Panc1 (cell line): ENCODE measurements around the gene RBM23. TPM values are rescaled to one million over a fixed set of nuclear protein-coding genes. Genes with fewer than 3 reads are reported as not detected.

ENCODE experiments used
- ATAC-seq: fragments of 200-7000 bp; cut with Tn5 transposase; 2 replicates; pipeline ENCODE4 v1.9.1; 2020; ENCODE audit warnings: mild to moderate bottlenecking, moderate library complexity
- BruUV-seq: library from RNA; stranded (reverse); fragments of 400-500 nt; replicated peaks from 2 replicates; lab custom pipeline; 2021; lab: Mats Ljungman, UMichigan
- CTCF ChIA-PET: fragments of 300-600 bp; sonication (Branson Sonifier 250); formaldehyde crosslinking; loops from one replicate; lab custom pipeline; 2022; ENCODE audit warnings: antibody characterized with exemption; lab: Charles Lee
- POLR2A ChIA-PET: fragments of 300-600 bp; sonication (Branson Sonifier 250); formaldehyde crosslinking; loops from one replicate; lab custom pipeline; 2022; ENCODE audit warnings: antibody characterized with exemption; lab: Charles Lee
- DNase-seq: peaks from one replicate; pipeline ENCODE4 v3.0.0-alpha.2; 2010; ENCODE audit warnings: low read depth, low spot score
- H3K27ac ChIP-seq: 2 replicates; pipeline ENCODE4 v1.5.1; 2011; ENCODE audit warnings: mild to moderate bottlenecking, low read length, inconsistent platforms
- H3K27me3 ChIP-seq: fragments of 200-500 bp; sonication (Bioruptor generic); 2 replicates; pipeline ENCODE4 v1.6.0; 2014; ENCODE audit warnings: low read length, inconsistent platforms; ENCODE audit not compliant: control insufficient read depth, insufficient read depth
- H3K36me3 ChIP-seq: fragments of 200-500 bp; sonication (Bioruptor generic); 2 replicates; pipeline ENCODE4 v1.5.1; 2014; ENCODE audit warnings: inconsistent platforms, mild to moderate bottlenecking, low read length, moderate library complexity; ENCODE audit not compliant: control insufficient read depth, insufficient read depth
- H3K4me1 ChIP-seq: 2 replicates; pipeline ENCODE4 v1.5.1; 2011; ENCODE audit warnings: inconsistent platforms, mild to moderate bottlenecking, low read length, moderate library complexity; ENCODE audit not compliant: control insufficient read depth, insufficient read depth
- H3K4me3 ChIP-seq, 2 experiments: 2 replicates each; pipeline ENCODE4 v1.5.1; 2011 to 2012; ENCODE audit warnings: low read depth in 2 of 2, low read length in 2 of 2, mild to moderate bottlenecking in 2 of 2, inconsistent platforms in 1 of 2, moderate library complexity in 1 of 2
- H3K9me3 ChIP-seq: fragments of 200-500 bp; sonication (Bioruptor generic); 2 replicates; pipeline ENCODE4 v1.5.1; 2014; ENCODE audit warnings: low read depth, mild to moderate bottlenecking, inconsistent platforms, low read length, moderate library complexity; ENCODE audit not compliant: control insufficient read depth, insufficient read depth
- POLR2AphosphoS5 ChIP-seq: IDR thresholded peaks from 2 replicates; pipeline ENCODE4 v1.6.1; 2012; ENCODE audit warnings: mild to moderate bottlenecking, low read depth, low read length, moderate library complexity
- SIN3A ChIP-seq: IDR thresholded peaks from 2 replicates; pipeline ENCODE4 v1.6.1; 2012; ENCODE audit warnings: low read depth, mild to moderate bottlenecking, low read length, moderate library complexity, borderline replicate concordance; ENCODE audit not compliant: insufficient read depth
- TCF7L2 ChIP-seq: IDR thresholded peaks from 2 replicates; pipeline ENCODE4 v1.6.1; 2011; ENCODE audit warnings: mild to moderate bottlenecking, low read depth, low read length, inconsistent platforms
- in situ Hi-C: cut with HindIII; loops from 2 replicates; pipeline ENCODE4 v1.10.0; 2016; ENCODE audit warnings: low sequenced_read_pairs, low pct_unique_long_range_greater_than_20kb
- intact Hi-C: fragments of 100-400 bp; cut with micrococcal nuclease; formaldehyde crosslinking; loops from one replicate; pipeline ENCODE4 v1.10.0; 2022; ENCODE audit not compliant: unreplicated experiment
- total RNA-seq: library from RNA; stranded (reverse); gene quantifications from one replicate; pipeline ENCODE4 v1.2.1, GENCODE V29; 2021; ENCODE audit not compliant: unreplicated experiment
- TF ChIP-seq, protein P1 (sequence below), 2 experiments: IDR thresholded peaks; 2 replicates each; pipeline ENCODE4 v1.6.1; 2011 to 2012; ENCODE audit warnings: low read depth in 2 of 2, control low read depth in 1 of 2, low read length in 1 of 2, mild to moderate bottlenecking in 1 of 2, moderate library complexity in 1 of 2; ENCODE audit not compliant: insufficient read depth in 1 of 2
- TF ChIP-seq, protein P2 (sequence below): fragments of 450-650 bp; IDR thresholded peaks from 2 replicates; pipeline ENCODE4 v1.5.1; 2017; ENCODE audit warnings: mild to moderate bottlenecking

Gene RBM23
- total RNA-seq, 1 experiment from 2014 or later, result 47.2 TPM

DNA sequence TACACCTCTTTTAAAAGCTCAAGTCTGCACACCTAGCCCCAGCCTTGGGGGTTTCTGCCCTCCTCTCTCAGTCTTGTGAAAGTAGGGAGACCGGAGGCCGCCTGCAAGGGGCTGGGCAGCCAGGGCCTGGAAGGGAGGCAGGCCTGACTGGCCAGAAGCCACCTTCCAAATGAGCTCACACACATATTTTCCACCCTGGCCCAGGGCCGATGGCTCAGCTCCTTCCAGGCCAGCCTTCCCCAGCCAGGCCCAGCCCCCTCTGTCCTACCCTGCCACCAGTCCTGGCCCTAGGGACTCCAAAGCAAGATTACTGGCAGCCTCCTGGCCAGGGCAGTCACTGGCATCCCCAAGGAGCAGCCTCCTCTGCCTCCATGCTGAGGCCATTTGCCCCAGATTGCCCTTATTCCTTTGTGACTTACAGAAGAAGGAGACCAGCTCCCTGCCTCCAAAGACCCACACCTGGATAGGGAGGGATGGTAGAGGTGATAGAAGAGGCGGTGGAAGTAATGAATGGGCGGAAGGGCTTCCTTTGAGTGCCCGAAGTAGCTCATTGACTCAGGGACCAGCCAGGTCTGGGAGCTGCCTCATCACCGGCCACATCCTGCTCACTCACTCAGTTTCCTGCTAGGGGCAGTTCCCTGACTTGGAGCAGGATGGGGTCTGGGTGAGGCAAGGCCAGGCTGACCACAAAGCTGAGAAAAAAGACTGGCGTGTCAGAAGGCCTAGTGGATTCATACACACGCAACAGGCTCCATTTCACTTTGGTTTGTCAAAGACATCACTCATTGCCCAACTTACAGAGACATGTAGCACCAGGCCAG lies 67.8 kb downstream of the RBM23 start:
- no peaks in the 10 kb centered on the region for H3K36me3 ChIP-seq
- TF ChIP-seq, protein P1, sequence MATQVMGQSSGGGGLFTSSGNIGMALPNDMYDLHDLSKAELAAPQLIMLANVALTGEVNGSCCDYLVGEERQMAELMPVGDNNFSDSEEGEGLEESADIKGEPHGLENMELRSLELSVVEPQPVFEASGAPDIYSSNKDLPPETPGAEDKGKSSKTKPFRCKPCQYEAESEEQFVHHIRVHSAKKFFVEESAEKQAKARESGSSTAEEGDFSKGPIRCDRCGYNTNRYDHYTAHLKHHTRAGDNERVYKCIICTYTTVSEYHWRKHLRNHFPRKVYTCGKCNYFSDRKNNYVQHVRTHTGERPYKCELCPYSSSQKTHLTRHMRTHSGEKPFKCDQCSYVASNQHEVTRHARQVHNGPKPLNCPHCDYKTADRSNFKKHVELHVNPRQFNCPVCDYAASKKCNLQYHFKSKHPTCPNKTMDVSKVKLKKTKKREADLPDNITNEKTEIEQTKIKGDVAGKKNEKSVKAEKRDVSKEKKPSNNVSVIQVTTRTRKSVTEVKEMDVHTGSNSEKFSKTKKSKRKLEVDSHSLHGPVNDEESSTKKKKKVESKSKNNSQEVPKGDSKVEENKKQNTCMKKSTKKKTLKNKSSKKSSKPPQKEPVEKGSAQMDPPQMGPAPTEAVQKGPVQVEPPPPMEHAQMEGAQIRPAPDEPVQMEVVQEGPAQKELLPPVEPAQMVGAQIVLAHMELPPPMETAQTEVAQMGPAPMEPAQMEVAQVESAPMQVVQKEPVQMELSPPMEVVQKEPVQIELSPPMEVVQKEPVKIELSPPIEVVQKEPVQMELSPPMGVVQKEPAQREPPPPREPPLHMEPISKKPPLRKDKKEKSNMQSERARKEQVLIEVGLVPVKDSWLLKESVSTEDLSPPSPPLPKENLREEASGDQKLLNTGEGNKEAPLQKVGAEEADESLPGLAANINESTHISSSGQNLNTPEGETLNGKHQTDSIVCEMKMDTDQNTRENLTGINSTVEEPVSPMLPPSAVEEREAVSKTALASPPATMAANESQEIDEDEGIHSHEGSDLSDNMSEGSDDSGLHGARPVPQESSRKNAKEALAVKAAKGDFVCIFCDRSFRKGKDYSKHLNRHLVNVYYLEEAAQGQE (IDR thresholded peaks at IDR 0.05; ENCODE audit: insufficient read depth in 1 of 2, low read depth in 2 of 2, low read length in 1 of 2), result no peak
- no peak for TF ChIP-seq POLR2AphosphoS5
- TF ChIP-seq SIN3A, result no peak
- TF ChIP-seq, protein P2, sequence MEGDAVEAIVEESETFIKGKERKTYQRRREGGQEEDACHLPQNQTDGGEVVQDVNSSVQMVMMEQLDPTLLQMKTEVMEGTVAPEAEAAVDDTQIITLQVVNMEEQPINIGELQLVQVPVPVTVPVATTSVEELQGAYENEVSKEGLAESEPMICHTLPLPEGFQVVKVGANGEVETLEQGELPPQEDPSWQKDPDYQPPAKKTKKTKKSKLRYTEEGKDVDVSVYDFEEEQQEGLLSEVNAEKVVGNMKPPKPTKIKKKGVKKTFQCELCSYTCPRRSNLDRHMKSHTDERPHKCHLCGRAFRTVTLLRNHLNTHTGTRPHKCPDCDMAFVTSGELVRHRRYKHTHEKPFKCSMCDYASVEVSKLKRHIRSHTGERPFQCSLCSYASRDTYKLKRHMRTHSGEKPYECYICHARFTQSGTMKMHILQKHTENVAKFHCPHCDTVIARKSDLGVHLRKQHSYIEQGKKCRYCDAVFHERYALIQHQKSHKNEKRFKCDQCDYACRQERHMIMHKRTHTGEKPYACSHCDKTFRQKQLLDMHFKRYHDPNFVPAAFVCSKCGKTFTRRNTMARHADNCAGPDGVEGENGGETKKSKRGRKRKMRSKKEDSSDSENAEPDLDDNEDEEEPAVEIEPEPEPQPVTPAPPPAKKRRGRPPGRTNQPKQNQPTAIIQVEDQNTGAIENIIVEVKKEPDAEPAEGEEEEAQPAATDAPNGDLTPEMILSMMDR, result no peak
- TF ChIP-seq TCF7L2, result no peak
- H3K4me1 ChIP-seq, result no peaks in the 10 kb centered on the region
- BruUV-seq, result no TSS peak
- no peaks in the 10 kb centered on the region for H3K9me3 ChIP-seq
- no peak overlapping the region for H3K4me3 ChIP-seq
- H3K27ac ChIP-seq, result no peak overlapping the region
- in situ Hi-C loops, result no loop called here
- ChIA-PET CTCF (interaction anchor here (4.9 kb wide), 1 partner anchor 28 kb away, joined by 50 read pairs; no protein-coding TSS in a partner anchor), POLR2A (interaction anchor here (0.6 kb wide), 1 partner anchor 27 kb away, joined by 3 read pairs; no protein-coding TSS in a partner anchor)
- intact Hi-C loops, result loop anchor here (10.0 kb wide), 1 partner anchor 196 kb away; no protein-coding TSS in a partner anchor
- no peak for ATAC-seq
- no peaks in the 10 kb centered on the region for H3K27me3 ChIP-seq
- DNase-seq, result no peak

DNA sequence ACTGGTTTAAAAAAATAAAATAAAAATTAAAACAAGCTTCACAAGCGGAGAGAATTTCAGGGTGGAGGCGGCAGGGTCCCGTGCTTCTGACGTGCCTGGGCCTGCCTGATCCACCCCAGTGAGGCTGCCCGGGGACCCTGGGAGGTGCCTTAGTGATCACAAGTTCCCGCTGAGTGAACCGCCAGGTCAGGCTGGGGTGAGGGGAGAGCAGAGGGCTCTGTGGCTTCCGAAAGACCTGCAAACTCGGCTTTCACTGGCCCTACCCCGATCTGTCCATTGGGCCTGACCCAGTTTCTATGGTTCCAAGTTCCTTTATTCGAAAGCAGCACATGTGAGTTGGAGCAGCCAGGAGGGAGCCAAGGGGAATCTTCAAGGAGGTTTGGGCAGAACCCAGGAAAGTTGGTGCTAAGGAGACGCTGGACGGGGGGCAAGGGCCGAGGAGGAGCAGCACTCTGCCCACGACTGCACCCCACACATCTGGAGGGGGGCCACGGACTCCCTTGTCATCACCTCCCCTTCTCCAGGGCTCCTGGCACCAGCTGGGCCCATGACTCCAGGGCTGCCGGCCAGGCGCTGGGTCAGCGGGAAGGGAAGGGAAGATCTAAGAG lies 69.6 kb downstream of the RBM23 start:
- in situ Hi-C loops, result no loop called here
- TF ChIP-seq, protein P2, result no peak

More for the DNA sequence above, 69.6 kb downstream of the RBM23 start:
- H3K4me3 ChIP-seq, result no peak overlapping the region
- CTCF ChIA-PET, result interaction anchor here (0.6 kb wide), 1 partner anchor 278 kb away, joined by 12 read pairs; no protein-coding TSS in a partner anchor
- ATAC-seq (no peak), DNase-seq (no peak)
- POLR2A ChIA-PET, result no interaction called here
- no peaks in the 10 kb centered on the region for H3K4me1 ChIP-seq
- no peaks in the 10 kb centered on the region for H3K36me3 ChIP-seq
- BruUV-seq, result no TSS peak
- no peaks in the 10 kb centered on the region for H3K9me3 ChIP-seq
- intact Hi-C loops, result no loop called here
- no peak overlapping the region for H3K27ac ChIP-seq
- H3K27me3 ChIP-seq, result no peaks in the 10 kb centered on the region
